GM21528 (cell line): ENCODE data around the gene PCNP.
A peak's percentile ranks its signal among the peaks of the same experiment; 100 is the strongest.
"Not testable (repeated sequence)": the region's sequence is repeated elsewhere in the genome, so short reads cannot be mapped to it uniquely, and the experiment has no call there.

ENCODE experiments used
- ATAC-seq: cut with Tn5 transposase; IDR thresholded peaks from one replicate; pipeline ENCODE4 v1.9.1; 2021; ENCODE audit warnings: mild to moderate bottlenecking, moderate library complexity; ENCODE audit not compliant: unreplicated experiment, low FRiP score

PCNP gene, protein sequence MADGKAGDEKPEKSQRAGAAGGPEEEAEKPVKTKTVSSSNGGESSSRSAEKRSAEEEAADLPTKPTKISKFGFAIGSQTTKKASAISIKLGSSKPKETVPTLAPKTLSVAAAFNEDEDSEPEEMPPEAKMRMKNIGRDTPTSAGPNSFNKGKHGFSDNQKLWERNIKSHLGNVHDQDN

DNA sequence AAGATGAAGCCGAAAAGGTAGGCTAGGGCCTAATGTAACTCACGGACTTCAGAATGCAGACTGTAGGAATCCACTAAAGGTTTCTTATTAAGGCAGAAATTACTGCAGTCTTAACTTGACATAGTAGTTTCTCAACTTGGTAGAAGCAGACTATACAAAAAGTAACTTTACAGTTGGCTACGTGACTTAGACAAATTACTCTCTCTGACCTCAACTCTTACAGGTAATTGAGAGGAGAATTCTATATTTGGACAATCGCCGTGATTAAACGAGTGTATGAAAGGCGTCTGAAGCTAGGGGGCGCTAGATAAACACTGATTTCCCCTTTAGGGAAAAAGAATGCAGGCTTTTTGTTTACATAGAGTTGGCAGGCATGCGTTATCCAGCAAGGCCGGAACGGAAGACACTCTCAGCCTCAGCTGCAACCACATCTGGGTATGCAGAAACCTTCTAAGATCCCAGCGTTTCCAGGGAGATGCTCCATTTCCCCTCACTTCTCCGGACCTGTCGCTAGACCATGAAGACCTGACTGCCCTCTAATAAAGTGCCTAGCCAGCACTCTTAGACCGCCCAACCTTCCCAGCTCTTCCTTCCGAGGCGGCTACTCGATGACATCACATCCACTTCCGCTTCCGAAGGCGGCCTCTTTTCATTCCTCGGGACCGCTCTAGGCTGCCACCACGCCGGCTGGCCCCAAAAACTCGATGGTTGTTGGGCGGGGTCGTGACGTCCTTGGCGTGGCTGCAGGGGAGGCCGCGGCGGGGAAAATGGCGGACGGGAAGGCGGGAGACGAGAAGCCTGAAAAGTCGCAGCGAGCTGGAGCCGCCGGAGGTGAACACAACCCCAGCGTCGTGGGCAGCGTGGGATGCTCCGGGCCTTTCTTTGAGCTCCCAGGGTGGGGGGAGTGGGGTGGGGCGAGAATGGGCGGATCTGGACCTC, at the start of gene PCNP:
PCNP (plus strand) TSS at position 732 of the 939 bp plus-strand sequence; CDS start at position 768, 36 bp downstream.
- peak; percentile 92 for ATAC-seq

DNA sequence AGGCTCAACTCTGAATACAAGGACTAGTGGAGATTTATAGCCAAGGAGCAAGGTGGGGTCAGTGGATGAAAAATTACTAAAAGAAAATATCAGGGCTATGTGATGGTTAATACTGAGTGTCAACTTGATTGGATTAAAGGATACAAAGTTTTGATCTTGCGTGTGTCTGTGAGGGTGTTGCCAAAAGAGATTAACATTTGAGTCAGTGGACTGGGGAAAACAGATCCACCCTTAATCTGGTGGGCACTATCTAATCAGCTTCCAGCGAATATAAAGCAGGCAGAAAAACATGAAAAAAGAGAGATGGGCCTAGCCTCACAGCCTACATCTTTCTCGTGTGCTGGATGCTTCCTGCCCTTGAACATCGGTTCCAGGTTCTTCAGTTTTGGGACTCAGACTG, 46.5 kb upstream of the PCNP start:
- no peak for ATAC-seq

DNA sequence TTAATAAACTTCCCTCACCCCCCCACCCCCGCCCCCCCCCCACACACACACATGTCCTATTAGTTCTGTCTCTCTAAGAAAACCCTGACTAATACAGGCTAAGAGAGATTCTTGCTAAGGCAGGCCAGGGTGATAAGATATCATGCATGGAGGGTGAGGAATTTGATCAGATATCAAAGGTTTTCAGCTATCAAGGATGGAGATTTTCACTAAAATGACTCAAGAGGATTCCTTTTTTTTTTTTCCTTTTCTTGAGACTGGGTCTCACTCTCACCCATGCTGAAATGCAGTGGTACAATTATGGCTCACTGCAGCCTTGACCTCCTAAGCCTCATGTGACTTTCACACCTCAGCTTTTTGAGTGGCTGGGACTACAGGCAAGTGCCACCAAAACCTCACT, 46.1 kb upstream of the PCNP start:
- no peak for ATAC-seq

DNA sequence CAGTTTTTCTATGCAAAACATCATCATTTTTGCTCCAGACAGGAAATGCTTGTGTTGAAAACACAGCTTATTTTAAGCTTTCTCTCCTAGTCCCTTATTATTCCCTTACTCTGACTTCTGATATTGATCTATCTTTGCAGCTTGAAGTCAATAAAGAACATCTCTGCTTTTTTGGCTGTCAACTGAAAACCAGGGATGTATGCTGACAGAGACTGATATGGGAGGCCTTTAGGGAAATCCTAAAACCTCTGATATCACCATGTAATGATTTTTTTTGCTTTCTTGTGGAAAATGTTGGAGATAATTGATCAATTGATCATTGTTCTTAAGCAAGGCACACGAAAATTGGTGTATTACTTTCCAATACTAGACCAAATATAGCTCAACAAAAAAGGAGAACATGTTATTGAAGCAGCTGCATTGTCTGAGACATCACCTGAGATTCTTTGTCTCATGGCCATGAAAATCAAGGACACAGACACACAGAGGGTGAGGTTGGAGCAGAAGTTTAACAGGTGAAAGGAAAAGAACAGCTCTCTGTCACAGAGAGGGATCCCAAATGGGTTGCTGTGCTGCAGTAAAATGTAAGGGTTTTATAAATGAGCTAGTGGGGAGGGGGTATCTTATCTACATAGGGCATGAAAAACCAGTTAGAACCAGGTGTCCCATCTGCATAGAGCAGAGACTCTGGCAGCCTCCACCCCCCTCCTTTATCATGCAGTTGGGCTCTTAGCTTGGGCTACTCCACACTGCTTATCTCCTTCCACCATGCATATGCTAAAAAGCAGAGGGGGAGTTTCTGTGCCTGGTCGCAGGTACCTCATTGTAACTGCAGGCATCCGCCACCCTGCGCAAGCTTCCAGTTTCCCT, 43.9 kb upstream of the PCNP start:
- no peak for ATAC-seq

DNA sequence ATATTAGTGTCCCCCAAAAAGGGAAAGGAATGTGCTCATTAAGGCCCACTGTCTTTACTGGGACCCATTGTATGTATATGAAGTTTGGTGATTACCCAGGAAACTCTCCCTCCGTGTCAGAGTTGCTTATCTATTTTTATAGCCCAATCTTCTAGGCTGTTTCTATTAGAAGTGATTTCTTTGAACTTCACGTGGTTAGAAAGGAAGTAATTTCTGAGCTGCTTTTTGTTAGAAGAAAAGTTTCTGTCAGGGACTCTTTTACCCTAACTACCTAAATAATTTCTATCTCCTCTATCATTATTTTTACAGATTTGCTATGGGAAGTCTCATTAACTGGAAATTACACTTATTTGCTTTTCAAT, 43.3 kb upstream of the PCNP start:
- ATAC-seq = no peak

DNA sequence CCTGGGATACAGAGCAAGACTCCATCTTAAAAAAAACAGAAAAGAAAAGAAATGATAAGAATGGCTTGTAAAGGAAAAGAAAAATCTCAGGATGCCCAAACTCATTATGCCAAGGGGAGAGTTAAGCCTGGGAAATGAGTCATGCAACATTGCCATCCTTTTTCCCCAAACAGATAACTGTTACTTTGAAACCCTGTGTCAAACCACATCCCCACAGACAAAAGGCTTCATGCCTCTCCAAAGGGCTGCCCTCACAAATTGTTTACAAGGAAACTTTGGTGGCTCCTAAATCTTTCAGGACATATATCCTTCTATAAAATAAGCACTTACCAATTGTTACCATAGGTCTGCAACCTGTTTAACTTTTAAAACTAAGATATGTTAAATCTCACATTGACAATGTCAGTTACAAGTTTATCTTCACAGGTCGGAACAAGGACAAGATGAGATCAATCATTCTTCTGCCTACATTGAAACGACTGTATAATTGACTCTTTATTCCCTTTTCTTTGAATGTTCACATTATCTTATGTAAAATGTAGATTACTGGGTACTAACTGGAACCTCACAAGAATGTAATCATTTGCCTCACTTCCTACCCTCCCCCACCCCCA, 42.4 kb upstream of the PCNP start:
- no peak for ATAC-seq

DNA sequence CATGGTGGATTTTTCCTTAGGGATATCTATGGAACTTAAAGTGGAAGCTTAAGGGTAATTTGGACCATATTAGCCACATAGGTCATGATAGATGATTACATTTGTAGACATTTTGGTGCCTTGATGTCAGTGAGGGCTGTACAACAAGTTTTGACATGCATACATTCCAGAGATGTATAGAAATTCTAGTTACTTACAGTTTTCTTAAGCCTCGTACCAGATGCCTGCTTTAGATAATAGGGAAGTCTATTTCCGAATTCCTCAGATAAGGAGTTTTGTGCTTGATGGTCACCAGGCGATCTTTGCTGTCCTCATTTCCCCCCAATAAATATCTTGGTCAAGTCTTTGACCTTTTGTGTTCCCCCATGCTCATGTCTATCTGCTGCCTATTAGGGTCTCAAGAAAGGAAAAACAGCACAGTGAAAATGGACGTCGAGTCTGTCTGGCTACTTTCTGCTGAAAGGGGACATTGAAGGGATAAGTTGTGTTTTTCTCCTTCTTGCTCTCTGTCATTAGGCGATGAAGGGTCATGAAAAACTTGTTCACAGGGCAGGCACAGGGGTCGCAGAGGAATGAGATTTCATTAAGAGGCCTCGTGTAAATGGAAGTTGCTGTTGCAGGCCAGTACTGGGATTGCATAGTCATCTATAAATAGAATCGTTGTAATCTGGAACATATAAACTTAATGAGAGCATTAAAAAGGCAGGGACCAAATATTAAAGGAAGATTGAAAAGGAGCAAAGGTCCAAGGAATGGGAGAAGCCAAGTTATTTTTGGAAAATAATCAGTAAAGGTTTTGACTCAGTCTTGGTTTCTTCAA, 41.0 kb upstream of the PCNP start:
- ATAC-seq = no peak

DNA sequence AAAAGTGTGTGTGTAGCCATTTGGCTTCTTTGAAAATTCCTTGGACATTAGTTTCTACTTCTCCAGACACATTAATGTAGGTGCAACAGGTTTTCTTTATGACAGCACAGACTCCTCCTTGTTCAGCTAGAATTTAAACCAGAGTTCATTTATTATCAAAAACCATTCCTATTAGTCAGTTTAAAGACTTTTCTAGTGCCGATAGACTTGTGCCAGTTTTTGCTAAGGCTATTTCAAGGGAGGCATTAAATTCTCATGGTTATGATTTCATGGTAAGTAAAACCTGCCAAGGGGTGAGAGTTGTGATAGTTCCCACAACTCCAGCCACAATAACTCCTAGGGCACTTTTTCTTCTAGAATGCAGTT, 40.4 kb upstream of the PCNP start:
- no peak for ATAC-seq

DNA sequence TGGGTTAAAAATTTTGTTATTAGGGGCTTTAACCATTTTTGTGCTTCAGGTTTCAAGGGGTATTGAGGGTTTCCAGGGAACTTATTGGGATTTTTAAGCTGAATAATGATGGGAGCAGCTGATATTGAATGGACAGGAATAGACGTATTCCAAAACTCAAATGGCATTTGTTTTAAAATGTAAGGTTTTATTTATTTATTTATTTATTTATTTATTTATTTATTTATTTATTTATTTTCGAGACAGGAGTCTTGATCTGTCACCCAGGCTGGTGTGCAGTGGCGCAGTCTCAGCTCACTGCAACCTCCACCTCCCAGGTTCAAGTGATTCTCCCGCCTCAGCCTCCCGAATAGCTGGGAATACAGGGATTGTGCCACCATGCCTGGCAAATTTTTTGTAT, 38.8 kb upstream of the PCNP start:
- no peak for ATAC-seq

DNA sequence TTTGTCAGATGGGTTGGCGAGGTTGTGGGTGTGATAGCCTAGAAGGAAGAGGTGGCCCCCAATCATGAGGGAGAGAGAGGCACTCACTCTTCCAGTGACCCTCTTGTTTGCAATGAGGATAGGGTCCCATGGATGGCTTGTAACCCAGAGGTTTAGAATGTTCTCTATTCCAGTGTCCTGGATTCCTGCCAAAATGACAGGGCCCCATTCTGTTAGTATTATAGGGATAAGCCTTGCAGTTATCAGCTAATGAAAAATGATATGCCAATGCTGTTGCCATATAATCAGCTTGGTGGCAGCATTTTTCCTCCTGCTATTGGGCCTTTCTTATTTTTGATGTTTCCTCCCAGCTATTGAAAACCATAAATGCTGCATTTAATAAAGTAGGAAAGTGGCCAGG, 37.7 kb upstream of the PCNP start:
- no peak for ATAC-seq

DNA sequence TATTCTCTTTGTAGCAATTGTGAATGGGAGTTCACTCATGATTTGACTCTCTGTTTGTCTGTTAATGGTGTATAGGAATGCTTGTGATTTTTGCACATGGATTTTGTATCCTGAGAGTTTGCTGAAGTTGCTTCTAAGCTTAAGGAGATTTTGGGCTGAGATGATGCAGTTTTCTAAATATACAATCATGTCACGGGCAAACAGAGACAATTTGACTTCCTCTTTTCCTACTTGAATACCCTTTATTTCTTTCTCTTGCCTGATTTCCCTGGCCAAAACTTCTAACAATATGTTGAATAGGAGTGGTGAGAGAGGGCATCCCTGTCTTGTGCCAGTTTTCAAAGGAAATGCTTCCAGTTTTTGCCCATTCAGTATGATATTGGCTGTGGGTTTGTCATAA, 37.0 kb upstream of the PCNP start:
- not testable (repeated sequence) for ATAC-seq

DNA sequence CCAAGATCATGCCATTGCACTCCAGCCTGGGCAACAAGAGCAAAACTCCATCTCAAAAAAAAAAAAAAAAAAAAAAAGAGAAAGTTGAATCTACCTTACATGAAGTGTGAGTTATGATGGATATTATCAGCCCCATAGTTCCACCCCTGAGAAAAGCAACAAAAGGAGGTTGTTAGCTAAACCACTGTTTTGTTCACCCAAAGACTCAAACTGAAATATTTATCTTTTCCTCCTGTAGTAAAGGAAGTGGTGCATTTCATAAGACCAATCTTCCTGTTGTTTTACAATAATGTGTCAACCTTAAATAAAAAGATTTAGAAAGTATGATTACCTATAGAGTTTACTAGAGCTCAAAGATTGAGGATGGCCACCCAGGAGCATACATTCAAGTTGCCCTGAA, 31.0 kb upstream of the PCNP start:
- no peak for ATAC-seq

DNA sequence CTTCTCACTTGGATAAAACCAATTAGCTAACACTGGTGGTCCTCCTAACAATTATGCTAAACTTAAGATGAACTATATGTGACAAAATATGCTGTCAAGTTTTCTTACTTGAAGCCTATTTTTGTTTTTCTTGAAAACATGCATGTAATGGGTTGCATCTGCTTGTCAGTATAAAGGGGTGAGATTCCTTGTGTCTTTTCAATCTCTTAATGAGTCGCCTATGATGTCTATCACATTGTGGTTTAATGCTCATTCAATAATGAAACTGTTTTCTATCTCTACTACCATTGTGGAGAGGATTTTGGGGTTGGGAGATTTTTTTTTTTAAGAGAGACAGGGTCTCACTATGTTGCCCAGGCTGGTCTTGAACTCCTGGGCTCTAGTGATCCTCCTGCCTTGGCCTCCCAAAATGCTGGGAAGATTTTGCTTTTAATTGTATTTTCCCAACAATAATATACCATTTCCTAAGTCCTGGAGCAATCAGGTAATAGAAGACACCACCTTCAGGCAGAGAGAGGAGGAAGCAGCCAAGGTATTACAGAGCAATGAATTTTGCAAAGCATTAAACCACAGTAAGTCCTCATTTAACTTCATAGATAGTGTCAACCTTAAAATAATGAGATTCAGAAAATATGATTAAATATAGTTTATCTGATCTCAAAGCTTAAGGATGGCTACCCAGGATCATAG, 29.7 kb upstream of the PCNP start:
- ATAC-seq = no peak

DNA sequence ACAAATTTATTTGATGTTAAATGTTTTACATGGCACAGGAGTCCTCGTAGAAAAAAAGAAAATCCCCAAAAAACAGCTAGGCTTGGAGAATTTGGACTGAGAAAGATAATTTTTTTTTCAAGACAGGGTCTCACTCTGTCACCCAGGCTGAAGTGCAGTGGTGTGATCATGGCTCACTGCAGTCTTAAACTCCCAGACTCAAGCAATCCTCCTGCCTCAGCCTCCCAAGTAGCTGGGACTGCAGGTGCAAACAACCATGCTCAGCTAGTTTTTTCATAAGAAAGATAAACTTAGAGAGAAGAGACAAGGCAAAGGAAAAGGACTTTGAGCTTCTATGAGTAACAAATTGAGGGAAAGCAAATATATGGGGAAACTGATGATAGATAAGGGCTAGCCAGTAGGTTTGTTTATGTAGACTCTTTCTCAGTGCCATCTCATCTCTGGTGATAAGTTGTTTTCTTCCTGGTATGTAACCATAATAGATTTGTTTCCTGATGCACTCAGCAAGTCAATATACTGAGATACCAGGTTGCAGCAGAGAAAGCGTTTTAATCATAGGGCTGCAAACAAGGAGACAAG, 25.4 kb upstream of the PCNP start:
- ATAC-seq = no peak

DNA sequence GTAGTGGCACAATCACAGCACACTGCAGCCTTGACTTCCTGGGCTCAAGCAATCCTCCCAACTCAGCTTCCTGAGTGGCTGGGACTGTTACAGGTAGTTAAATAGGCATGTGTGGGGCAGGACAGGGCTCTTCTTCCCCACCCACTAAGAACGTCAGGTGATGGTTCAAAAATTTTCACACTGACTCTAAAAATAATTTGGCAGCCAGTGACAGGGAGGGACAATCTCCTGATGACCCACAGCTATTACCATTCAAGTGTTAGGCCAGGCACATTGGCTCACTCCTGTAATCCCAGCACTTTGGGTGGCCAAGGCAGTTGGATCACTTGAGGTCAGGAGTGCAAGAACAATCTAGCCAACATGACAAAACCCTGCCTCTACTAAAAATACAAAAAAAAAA, 24.5 kb upstream of the PCNP start:
- ATAC-seq = no peak

DNA sequence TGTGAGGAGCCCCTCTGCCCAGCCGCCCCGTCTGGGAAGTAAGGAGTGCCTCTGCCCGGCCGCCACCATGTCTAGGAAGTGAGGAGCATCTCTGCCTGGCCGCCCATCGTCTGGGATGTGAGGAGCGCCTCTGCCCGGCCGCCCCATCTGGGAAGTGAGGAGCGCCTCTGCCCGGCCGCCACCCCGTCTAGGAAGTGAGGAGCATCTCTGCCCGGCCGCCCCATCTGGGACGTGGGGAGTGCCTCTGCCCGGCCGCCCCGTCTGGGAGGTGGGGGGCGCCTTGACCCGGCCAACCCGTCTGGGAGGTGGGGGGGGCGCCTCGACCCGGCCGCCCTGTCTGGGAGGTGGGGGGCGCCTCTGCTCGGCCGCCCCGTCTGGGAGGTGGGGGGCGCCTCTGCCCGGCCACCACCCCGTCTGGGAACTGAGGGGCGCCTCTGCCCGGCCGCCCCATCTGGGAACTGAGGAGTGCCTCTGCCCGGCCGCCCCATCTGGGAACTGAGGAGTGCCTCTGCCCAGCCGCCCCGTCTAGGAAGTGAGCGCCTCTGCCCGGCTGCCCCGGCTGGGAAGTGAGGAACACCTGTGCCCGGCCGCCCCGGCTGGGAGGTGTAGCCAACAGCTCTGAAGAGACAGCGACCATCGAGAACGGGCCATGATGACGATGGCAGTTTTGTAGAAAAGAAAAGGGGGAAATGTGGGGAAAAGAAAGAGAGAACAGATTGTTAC, 22.5 kb upstream of the PCNP start:
- ATAC-seq = not testable (repeated sequence)

DNA sequence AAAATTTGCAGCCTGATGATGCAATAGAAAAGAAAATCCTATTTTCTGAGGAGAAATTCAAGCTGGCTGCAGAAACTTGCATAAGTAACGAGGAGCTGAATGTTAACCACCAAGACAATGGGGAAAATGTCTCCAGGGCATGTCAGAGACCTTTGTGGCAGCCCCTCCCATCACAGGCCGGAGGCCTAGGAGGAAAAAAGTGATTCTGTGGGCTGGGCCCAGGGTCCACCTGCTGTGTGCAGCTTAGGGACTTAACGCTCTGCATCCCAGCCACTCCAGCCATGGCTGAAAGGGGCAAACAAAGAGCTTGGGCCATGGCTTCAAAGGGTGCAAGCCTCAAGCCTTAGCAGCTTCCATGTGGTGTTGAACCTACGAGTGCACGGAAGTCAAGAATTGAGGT, 20.6 kb upstream of the PCNP start:
- not testable (repeated sequence) for ATAC-seq

DNA sequence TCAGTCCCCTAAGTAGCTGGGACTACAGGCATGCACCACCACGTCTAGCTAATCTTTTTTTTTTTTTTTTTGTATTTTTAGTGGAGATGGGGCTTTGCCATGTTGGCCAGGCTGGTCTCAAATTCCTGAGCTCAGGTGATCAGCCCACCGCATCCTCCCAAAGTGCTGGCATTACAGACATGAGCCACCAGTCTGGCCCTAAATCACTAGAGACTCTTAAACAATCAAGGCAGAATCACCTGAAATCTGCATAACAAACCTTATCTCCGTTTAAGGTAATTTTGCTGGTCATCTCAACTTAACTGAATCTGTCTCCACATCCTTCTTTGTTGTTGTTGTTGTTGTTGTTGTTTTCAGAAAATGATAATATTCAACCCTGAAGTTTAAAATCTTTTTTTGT, 17.9 kb upstream of the PCNP start:
- no peak for ATAC-seq
